WTC11 (cell line): ENCODE measurements around the gene SLC7A8. TPM values are rescaled to one million over a fixed set of nuclear protein-coding genes. Genes with fewer than 3 reads are reported as not detected.

ENCODE experiments used
- CBFB ChIP-seq: sonication (generic); formaldehyde crosslinking; IDR thresholded peaks from 2 replicates; pipeline ENCODE4 v1.8.1; 2022; ENCODE audit warnings: mild to moderate bottlenecking, low read depth, missing genetic modification reagents
- ELF4 ChIP-seq: sonication (generic); formaldehyde crosslinking; IDR thresholded peaks from 2 replicates; pipeline ENCODE4 v1.8.1; 2022; ENCODE audit warnings: low read depth, mild to moderate bottlenecking, moderate library complexity, missing genetic modification reagents
- ETV6 ChIP-seq: sonication (generic); formaldehyde crosslinking; IDR thresholded peaks from 2 replicates; pipeline ENCODE4 v1.8.1; 2022; ENCODE audit warnings: mild to moderate bottlenecking, missing genetic modification reagents
- GABPB1 ChIP-seq: sonication (generic); formaldehyde crosslinking; IDR thresholded peaks from 2 replicates; pipeline ENCODE4 v1.8.1; 2023; ENCODE audit warnings: mild to moderate bottlenecking, missing genetic modification reagents
- HMGA2 ChIP-seq: fragments of 250-450 bp; sonication (Bioruptor Pico); IDR thresholded peaks from 2 replicates; pipeline ENCODE4 v1.4.0; 2021; ENCODE audit warnings: mild to moderate bottlenecking, moderate library complexity
- IRF2 ChIP-seq: sonication (generic); formaldehyde crosslinking; IDR thresholded peaks from 2 replicates; pipeline ENCODE4 v1.8.0; 2022; ENCODE audit warnings: low read depth, missing genetic modification reagents, borderline replicate concordance
- KAT7 ChIP-seq: sonication (generic); formaldehyde crosslinking; IDR thresholded peaks from 2 replicates; pipeline ENCODE4 v1.8.1; 2023; ENCODE audit warnings: missing genetic modification reagents, mild to moderate bottlenecking, borderline replicate concordance
- NR3C1 ChIP-seq: sonication (generic); formaldehyde crosslinking; conservative IDR thresholded peaks from 2 replicates; pipeline ENCODE4 v1.8.1; 2023; ENCODE audit warnings: low read depth, mild to moderate bottlenecking, missing genetic modification reagents
- RORB ChIP-seq: fragments of 250-450 bp; sonication (Bioruptor Pico); IDR thresholded peaks from 2 replicates; pipeline ENCODE4 v1.9.0; 2021; ENCODE audit warnings: mild to moderate bottlenecking
- SP1 ChIP-seq: sonication (generic); formaldehyde crosslinking; conservative IDR thresholded peaks from 2 replicates; pipeline ENCODE4 v1.8.1; 2022; ENCODE audit warnings: missing genetic modification reagents
- TEAD1 ChIP-seq: sonication (generic); formaldehyde crosslinking; IDR thresholded peaks from 2 replicates; pipeline ENCODE4 v1.8.0; 2022; ENCODE audit warnings: mild to moderate bottlenecking, missing genetic modification reagents
- TEAD4 ChIP-seq: sonication (generic); formaldehyde crosslinking; IDR thresholded peaks from 2 replicates; pipeline ENCODE4 v1.8.0; 2022; ENCODE audit warnings: mild to moderate bottlenecking, missing genetic modification reagents
- ZNF121 ChIP-seq: sonication (generic); formaldehyde crosslinking; IDR thresholded peaks from 2 replicates; pipeline ENCODE4 v1.8.0; 2023; ENCODE audit warnings: missing genetic modification reagents
- ZNF219 ChIP-seq: sonication (generic); formaldehyde crosslinking; IDR thresholded peaks from 2 replicates; pipeline ENCODE4 v1.8.0; 2023; ENCODE audit warnings: missing genetic modification reagents, mild to moderate bottlenecking, borderline replicate concordance
- ZNF232 ChIP-seq: sonication (generic); formaldehyde crosslinking; IDR thresholded peaks from 2 replicates; pipeline ENCODE4 v1.8.0; 2022; ENCODE audit warnings: mild to moderate bottlenecking, missing genetic modification reagents
- ZNF317 ChIP-seq: sonication (generic); formaldehyde crosslinking; IDR thresholded peaks from 2 replicates; pipeline ENCODE4 v1.8.1; 2023; ENCODE audit warnings: low read depth, mild to moderate bottlenecking, moderate library complexity, missing genetic modification reagents, borderline replicate concordance
- ZNF396 ChIP-seq: fragments of 250-450 bp; sonication (Bioruptor Pico); IDR thresholded peaks from 2 replicates; pipeline ENCODE4 v1.8.0; 2021; ENCODE audit warnings: mild to moderate bottlenecking, moderate library complexity, borderline replicate concordance
- ZNF671 ChIP-seq: fragments of 250-450 bp; sonication (Bioruptor Pico); IDR thresholded peaks from 2 replicates; pipeline ENCODE4 v1.8.0; 2021; ENCODE audit warnings: mild to moderate bottlenecking
- total RNA-seq: library from RNA; stranded (reverse); gene quantifications from 3 replicates; pipeline ENCODE4 v1.2.3, GENCODE V29; 2021
- TF ChIP-seq, protein P1 (sequence below): sonication (generic); formaldehyde crosslinking; IDR thresholded peaks from 2 replicates; pipeline ENCODE4 v1.8.1; 2022; ENCODE audit warnings: mild to moderate bottlenecking, moderate library complexity, missing genetic modification reagents
- TF ChIP-seq, protein P2 (sequence below): sonication (generic); formaldehyde crosslinking; IDR thresholded peaks from 2 replicates; pipeline ENCODE4 v1.8.1; 2022; ENCODE audit warnings: low read depth, mild to moderate bottlenecking, moderate library complexity, missing genetic modification reagents, borderline replicate concordance
- TF ChIP-seq, protein P3 (sequence below): fragments of 250-450 bp; sonication (Bioruptor Pico); conservative IDR thresholded peaks from 2 replicates; pipeline ENCODE4 v1.9.0; 2021; ENCODE audit warnings: mild to moderate bottlenecking
- TF ChIP-seq, protein P4 (sequence below): sonication (generic); formaldehyde crosslinking; IDR thresholded peaks from 2 replicates; pipeline ENCODE4 v1.8.1; 2022; ENCODE audit warnings: low read depth, missing genetic modification reagents, borderline replicate concordance
- TF ChIP-seq, protein P5 (sequence below): sonication (generic); formaldehyde crosslinking; IDR thresholded peaks from 2 replicates; pipeline ENCODE4 v1.8.1; 2023; ENCODE audit warnings: mild to moderate bottlenecking, moderate library complexity, missing genetic modification reagents
- TF ChIP-seq, protein P6 (sequence below): sonication (generic); formaldehyde crosslinking; conservative IDR thresholded peaks from 2 replicates; pipeline ENCODE4 v1.8.1; 2022; ENCODE audit warnings: mild to moderate bottlenecking, missing genetic modification reagents
- TF ChIP-seq, protein P7 (sequence below): sonication (generic); formaldehyde crosslinking; IDR thresholded peaks from 2 replicates; pipeline ENCODE4 v1.8.0; 2022; ENCODE audit warnings: mild to moderate bottlenecking, missing genetic modification reagents
- TF ChIP-seq, protein P8 (sequence below): sonication (generic); formaldehyde crosslinking; IDR thresholded peaks from 2 replicates; pipeline ENCODE4 v1.8.0; 2022; ENCODE audit warnings: mild to moderate bottlenecking, missing genetic modification reagents
- TF ChIP-seq, protein P9 (sequence below): sonication (generic); formaldehyde crosslinking; IDR thresholded peaks from 2 replicates; pipeline ENCODE4 v1.8.1; 2023; ENCODE audit warnings: mild to moderate bottlenecking, missing genetic modification reagents, moderate library complexity

SLC7A8 gene
- total RNA-seq, 1 experiment from 2014 or later, result 207 TPM

DNA sequence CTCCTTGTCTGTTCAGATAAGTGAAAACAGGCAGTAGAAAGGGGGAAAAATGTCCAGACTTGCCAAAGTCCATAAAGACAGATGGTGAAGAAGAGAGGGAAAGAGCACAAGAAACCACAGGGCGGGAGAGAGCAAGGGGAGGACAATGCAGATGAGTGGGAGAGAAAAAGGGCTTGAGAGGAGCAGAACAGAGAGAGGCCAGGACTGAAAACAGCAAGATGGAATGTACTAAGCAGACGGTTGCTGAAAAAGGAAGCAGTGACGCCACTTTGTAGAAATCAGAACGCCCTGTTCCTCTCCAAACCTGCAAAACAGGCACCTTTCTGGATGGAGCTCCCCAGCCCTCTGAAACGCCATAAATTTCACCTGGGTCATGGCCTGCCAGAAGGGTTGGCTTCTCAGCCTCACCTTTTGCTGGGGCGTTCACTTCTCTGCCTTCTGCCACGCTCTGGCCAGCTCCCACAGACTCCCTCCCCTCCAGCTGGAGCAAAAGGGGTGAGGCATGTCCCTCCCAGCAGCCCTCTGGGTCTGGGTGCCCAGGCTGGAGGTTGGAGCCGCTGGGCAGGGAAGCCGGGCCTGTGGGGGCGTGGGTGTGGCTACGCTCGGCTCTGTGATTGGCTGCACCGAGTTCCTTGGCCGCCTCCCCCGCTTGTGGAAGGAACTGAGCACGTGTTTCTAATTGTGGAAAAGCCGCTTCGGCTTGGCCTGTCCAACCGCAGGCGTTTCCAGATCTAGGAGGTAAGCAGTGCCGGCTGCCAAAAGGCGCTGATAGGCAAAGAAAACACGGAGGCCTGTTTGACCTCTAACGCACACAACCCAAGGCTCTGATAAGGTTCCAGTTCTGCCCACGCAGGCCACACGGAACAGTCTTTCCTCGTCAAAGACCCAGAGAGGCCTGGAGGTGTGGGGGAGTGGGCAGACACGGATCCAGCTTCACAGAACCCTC lies 29.3 kb downstream of the SLC7A8 start (continued):
- TF ChIP-seq, protein P1, sequence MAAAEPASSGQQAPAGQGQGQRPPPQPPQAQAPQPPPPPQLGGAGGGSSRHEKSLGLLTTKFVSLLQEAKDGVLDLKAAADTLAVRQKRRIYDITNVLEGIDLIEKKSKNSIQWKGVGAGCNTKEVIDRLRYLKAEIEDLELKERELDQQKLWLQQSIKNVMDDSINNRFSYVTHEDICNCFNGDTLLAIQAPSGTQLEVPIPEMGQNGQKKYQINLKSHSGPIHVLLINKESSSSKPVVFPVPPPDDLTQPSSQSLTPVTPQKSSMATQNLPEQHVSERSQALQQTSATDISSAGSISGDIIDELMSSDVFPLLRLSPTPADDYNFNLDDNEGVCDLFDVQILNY, result 0 out of 2 replicates have a peak, but pooled peaks have one; percentile 37
- TF ChIP-seq SP1 (no peak), ZNF121 (CRISPR knock-in tag) (peak; percentile 47; the same call in 1 of the 2 replicates), NR3C1 (CRISPR knock-in tag) (no peak), ZNF671 (CRISPR knock-in tag) (no peak), ZNF219 (no peak), ELF4 (no peak), CBFB (no peak), GABPB1 (CRISPR knock-in tag) (no peak), HMGA2 (CRISPR knock-in tag) (no peak), RORB (no peak), ZNF232 (CRISPR knock-in tag) (no peak), ZNF317 (CRISPR knock-in tag) (no peak), TEAD4 (CRISPR knock-in tag) (no peak), IRF2 (no peak), TEAD1 (CRISPR knock-in tag) (no peak), KAT7 (CRISPR knock-in tag) (no peak), ZNF396 (no peak), ETV6 (no peak)
- TF ChIP-seq, protein P2, sequence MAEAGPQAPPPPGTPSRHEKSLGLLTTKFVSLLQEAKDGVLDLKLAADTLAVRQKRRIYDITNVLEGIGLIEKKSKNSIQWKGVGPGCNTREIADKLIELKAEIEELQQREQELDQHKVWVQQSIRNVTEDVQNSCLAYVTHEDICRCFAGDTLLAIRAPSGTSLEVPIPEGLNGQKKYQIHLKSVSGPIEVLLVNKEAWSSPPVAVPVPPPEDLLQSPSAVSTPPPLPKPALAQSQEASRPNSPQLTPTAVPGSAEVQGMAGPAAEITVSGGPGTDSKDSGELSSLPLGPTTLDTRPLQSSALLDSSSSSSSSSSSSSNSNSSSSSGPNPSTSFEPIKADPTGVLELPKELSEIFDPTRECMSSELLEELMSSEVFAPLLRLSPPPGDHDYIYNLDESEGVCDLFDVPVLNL (CRISPR knock-in tag), result no peak
- TF ChIP-seq, protein P3, sequence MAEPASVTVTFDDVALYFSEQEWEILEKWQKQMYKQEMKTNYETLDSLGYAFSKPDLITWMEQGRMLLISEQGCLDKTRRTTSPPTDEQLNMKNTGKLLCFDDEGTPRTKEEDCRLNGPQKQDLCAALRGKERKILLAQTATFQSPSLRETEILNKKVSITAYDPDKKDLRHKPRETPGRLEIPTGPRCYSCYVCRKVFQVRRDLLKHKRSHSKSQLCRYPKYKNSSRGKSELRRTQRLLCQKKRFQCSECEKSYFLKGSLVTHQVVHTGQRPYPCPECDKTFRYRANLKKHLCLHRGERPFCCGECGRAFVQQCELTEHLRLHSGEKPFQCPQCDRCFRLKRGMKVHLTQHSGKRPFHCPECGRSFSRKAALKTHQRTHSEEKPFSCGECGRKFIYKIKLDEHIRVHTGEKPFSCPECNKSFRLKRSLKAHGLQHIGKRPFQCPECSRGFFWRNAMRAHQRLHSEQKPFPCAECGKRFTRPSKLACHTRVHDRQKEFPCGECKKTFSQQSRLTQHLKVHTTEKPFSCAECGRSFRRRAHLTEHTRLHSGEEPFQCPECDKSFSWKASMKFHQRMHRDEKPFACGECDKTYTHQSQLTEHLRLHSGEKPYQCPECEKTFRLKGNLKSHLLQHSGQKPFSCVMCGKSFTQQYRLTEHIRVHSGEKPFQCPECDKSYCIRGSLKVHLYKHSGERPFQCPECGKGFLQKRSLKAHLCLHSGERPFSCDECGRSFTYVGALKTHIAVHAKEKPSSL (CRISPR knock-in tag), result no peak
- TF ChIP-seq, protein P4, sequence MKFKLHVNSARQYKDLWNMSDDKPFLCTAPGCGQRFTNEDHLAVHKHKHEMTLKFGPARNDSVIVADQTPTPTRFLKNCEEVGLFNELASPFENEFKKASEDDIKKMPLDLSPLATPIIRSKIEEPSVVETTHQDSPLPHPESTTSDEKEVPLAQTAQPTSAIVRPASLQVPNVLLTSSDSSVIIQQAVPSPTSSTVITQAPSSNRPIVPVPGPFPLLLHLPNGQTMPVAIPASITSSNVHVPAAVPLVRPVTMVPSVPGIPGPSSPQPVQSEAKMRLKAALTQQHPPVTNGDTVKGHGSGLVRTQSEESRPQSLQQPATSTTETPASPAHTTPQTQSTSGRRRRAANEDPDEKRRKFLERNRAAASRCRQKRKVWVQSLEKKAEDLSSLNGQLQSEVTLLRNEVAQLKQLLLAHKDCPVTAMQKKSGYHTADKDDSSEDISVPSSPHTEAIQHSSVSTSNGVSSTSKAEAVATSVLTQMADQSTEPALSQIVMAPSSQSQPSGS (CRISPR knock-in tag), result no peak
- TF ChIP-seq, protein P5, sequence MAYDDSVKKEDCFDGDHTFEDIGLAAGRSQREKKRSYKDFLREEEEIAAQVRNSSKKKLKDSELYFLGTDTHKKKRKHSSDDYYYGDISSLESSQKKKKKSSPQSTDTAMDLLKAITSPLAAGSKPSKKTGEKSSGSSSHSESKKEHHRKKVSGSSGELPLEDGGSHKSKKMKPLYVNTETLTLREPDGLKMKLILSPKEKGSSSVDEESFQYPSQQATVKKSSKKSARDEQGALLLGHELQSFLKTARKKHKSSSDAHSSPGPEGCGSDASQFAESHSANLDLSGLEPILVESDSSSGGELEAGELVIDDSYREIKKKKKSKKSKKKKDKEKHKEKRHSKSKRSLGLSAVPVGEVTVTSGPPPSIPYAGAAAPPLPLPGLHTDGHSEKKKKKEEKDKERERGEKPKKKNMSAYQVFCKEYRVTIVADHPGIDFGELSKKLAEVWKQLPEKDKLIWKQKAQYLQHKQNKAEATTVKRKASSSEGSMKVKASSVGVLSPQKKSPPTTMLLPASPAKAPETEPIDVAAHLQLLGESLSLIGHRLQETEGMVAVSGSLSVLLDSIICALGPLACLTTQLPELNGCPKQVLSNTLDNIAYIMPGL, result no peak
- TF ChIP-seq, protein P6, sequence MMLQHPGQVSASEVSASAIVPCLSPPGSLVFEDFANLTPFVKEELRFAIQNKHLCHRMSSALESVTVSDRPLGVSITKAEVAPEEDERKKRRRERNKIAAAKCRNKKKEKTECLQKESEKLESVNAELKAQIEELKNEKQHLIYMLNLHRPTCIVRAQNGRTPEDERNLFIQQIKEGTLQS (CRISPR knock-in tag), result no peak
- TF ChIP-seq, protein P7, sequence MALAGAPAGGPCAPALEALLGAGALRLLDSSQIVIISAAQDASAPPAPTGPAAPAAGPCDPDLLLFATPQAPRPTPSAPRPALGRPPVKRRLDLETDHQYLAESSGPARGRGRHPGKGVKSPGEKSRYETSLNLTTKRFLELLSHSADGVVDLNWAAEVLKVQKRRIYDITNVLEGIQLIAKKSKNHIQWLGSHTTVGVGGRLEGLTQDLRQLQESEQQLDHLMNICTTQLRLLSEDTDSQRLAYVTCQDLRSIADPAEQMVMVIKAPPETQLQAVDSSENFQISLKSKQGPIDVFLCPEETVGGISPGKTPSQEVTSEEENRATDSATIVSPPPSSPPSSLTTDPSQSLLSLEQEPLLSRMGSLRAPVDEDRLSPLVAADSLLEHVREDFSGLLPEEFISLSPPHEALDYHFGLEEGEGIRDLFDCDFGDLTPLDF (CRISPR knock-in tag), result peak; percentile 33; the same call in 1 of the 2 replicates
- TF ChIP-seq, protein P8, sequence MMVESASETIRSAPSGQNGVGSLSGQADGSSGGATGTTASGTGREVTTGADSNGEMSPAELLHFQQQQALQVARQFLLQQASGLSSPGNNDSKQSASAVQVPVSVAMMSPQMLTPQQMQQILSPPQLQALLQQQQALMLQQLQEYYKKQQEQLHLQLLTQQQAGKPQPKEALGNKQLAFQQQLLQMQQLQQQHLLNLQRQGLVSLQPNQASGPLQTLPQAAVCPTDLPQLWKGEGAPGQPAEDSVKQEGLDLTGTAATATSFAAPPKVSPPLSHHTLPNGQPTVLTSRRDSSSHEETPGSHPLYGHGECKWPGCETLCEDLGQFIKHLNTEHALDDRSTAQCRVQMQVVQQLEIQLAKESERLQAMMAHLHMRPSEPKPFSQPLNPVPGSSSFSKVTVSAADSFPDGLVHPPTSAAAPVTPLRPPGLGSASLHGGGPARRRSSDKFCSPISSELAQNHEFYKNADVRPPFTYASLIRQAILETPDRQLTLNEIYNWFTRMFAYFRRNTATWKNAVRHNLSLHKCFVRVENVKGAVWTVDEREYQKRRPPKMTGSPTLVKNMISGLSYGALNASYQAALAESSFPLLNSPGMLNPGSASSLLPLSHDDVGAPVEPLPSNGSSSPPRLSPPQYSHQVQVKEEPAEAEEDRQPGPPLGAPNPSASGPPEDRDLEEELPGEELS (CRISPR knock-in tag), result no peak; the same call in 1 of the 2 replicates
- TF ChIP-seq, protein P9, sequence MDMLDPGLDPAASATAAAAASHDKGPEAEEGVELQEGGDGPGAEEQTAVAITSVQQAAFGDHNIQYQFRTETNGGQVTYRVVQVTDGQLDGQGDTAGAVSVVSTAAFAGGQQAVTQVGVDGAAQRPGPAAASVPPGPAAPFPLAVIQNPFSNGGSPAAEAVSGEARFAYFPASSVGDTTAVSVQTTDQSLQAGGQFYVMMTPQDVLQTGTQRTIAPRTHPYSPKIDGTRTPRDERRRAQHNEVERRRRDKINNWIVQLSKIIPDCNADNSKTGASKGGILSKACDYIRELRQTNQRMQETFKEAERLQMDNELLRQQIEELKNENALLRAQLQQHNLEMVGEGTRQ (CRISPR knock-in tag), result no peak; the same call in 1 of the 2 replicates
